Caco-2 (cell line): ENCODE measurements around the gene PGC. TPM values are rescaled to one million over a fixed set of nuclear protein-coding genes. Genes with fewer than 3 reads are reported as not detected.

Source experiments
- BruUV-seq: library from RNA; stranded (reverse); fragments of 400-500 nt; replicated peaks from 2 replicates; lab custom pipeline; 2021; lab: Mats Ljungman, UMichigan
- CTCF ChIA-PET: fragments of 300-600 bp; sonication (Branson Sonifier 250); formaldehyde crosslinking; loops from one replicate; lab custom pipeline; 2022; ENCODE audit warnings: antibody characterized with exemption; lab: Charles Lee
- POLR2A ChIA-PET: fragments of 300-600 bp; sonication (Branson Sonifier 250); formaldehyde crosslinking; loops from one replicate; lab custom pipeline; 2022; ENCODE audit warnings: antibody characterized with exemption; lab: Charles Lee
- DNase-seq, 2 experiments: peaks; one replicate each; pipeline versions ENCODE4 v3.0.0 to v3.0.0-alpha.2; 2020 to 2022
- H3K27me3 ChIP-seq: replicated peaks from 2 replicates; pipeline ENCODE4 v1.6.0; 2011; ENCODE audit warnings: low read length; ENCODE audit not compliant: control insufficient read depth, insufficient read depth
- H3K36me3 ChIP-seq: 2 replicates; pipeline ENCODE4 v1.5.1; 2011; ENCODE audit warnings: low read length; ENCODE audit not compliant: control insufficient read depth, insufficient read depth
- H3K4me1 ChIP-seq: fragments of 250-450 bp; sonication (Bioruptor Pico); 2 replicates; pipeline ENCODE4 v1.5.1; 2020; ENCODE audit warnings: mild to moderate bottlenecking
- H3K4me3 ChIP-seq: 2 replicates; pipeline ENCODE4 v1.5.1; 2011; ENCODE audit warnings: low read depth, mild to moderate bottlenecking, control low read depth, low read length
- H3K9me3 ChIP-seq: fragments of 250-450 bp; sonication (Bioruptor Pico); 2 replicates; pipeline ENCODE4 v1.5.1; 2020; ENCODE audit warnings: mild to moderate bottlenecking, moderate library complexity
- H3K27ac Mint-ChIP-seq: one replicate; pipeline ENCODE4 v1.8.0; 2022; ENCODE audit warnings: mixed read lengths; ENCODE audit not compliant: unreplicated experiment
- H3K27me3 Mint-ChIP-seq: one replicate; pipeline ENCODE4 v1.8.0; 2022; ENCODE audit warnings: mixed read lengths; ENCODE audit not compliant: insufficient read depth, unreplicated experiment
- H3K36me3 Mint-ChIP-seq: one replicate; pipeline ENCODE4 v1.8.0; 2022; ENCODE audit warnings: mild to moderate bottlenecking, mixed read lengths; ENCODE audit not compliant: insufficient read depth, unreplicated experiment
- H3K4me1 Mint-ChIP-seq: one replicate; pipeline ENCODE4 v1.8.0; 2022; ENCODE audit warnings: low read depth, mixed read lengths; ENCODE audit not compliant: unreplicated experiment
- H3K4me3 Mint-ChIP-seq: one replicate; pipeline ENCODE4 v1.8.0; 2022; ENCODE audit warnings: mild to moderate bottlenecking, moderate library complexity, mixed read lengths; ENCODE audit not compliant: unreplicated experiment
- H3K9me3 Mint-ChIP-seq: one replicate; pipeline ENCODE4 v1.8.0; 2022; ENCODE audit warnings: mixed read lengths; ENCODE audit not compliant: unreplicated experiment
- CTCF ChIP-seq, 2 experiments: fragments of 200-600 bp in 1 of 2; IDR thresholded peaks; 1 replicate in 1 of 2; 2 replicates in 1 of 2; pipeline versions ENCODE4 v1.5.1 to v1.8.0; 2011 to 2022; ENCODE audit warnings: antibody characterized with exemption in 1 of 2, control low read depth in 1 of 2, inconsistent platforms in 1 of 2, low read depth in 1 of 2, low read length in 1 of 2, mild to moderate bottlenecking in 1 of 2, moderate library complexity in 1 of 2; ENCODE audit not compliant: insufficient read depth in 1 of 2, severe bottlenecking in 1 of 2, unreplicated experiment in 1 of 2
- intact Hi-C: fragments of 100-400 bp; cut with micrococcal nuclease; formaldehyde crosslinking; loops from one replicate; pipeline ENCODE4 v1.10.0; 2022; ENCODE audit not compliant: unreplicated experiment
- total RNA-seq: library from RNA; stranded (reverse); gene quantifications from 2 replicates; pipeline ENCODE4 v1.2.3, GENCODE V29; 2022

Gene PGC
- total RNA-seq, 1 experiment from 2014 or later: 12.2 TPM

GRCh38 chr6:41791305-41791704 is 44.1 kb upstream of the PGC start:
- no peak overlapping the region for H3K4me3 ChIP-seq
- no peaks in the 10 kb centered on the region for H3K27me3 ChIP-seq
- intact Hi-C loops: no loop called here
- H3K9me3 ChIP-seq: no peaks in the 10 kb centered on the region
- Mint-ChIP-seq H3K27ac (no peak overlapping the region), H3K36me3 (peaks cover 56% of the 10 kb centered on the region), H3K9me3 (no peaks in the 10 kb centered on the region), H3K27me3 (no peaks in the 10 kb centered on the region), H3K4me3 (no peak overlapping the region), H3K4me1 (no peaks in the 10 kb centered on the region)
- BruUV-seq: no TSS peak
- peaks cover 2% of the 10 kb centered on the region for H3K36me3 ChIP-seq
- POLR2A ChIA-PET: no interaction called here
- TF ChIP-seq CTCF (IDR thresholded peaks at IDR 0.05; ENCODE audit: insufficient read depth in 1 of 2, low read depth in 1 of 2, low read length in 1 of 2, severe bottlenecking in 1 of 2, unreplicated experiment in 1 of 2): no peak
- DNase-seq: no peak
- no peaks in the 10 kb centered on the region for H3K4me1 ChIP-seq
- CTCF ChIA-PET: no interaction called here

GRCh38 chr6:41790045-41790444 is 42.8 kb upstream of the PGC start:
- BruUV-seq: no TSS peak

GRCh38 chr6:41789390-41789724 is 42.2 kb upstream of the PGC start:
- peaks cover 2% of the 10 kb centered on the region for H3K36me3 ChIP-seq
- H3K27ac Mint-ChIP-seq: peak overlapping the region; percentile 53
- TF ChIP-seq CTCF (IDR thresholded peaks at IDR 0.05; ENCODE audit: insufficient read depth in 1 of 2, low read depth in 1 of 2, low read length in 1 of 2, severe bottlenecking in 1 of 2, unreplicated experiment in 1 of 2): no peak
- intact Hi-C loops: loop anchor here (5.0 kb wide), 1 partner anchor 58 kb away; no protein-coding TSS in a partner anchor
- H3K9me3 ChIP-seq: no peaks in the 10 kb centered on the region
- peak overlapping the region; percentile 89 for H3K4me3 Mint-ChIP-seq
- no peaks in the 10 kb centered on the region for H3K27me3 ChIP-seq
- DNase-seq: no peak
- peaks cover 51% of the 10 kb centered on the region for H3K36me3 Mint-ChIP-seq
- peaks cover 7% of the 10 kb centered on the region; the same call in 1 of the 2 replicates for H3K4me1 ChIP-seq
- peaks cover 6% of the 10 kb centered on the region for H3K4me1 Mint-ChIP-seq
- no peaks in the 10 kb centered on the region for H3K9me3 Mint-ChIP-seq
- H3K27me3 Mint-ChIP-seq: no peaks in the 10 kb centered on the region
- no peak overlapping the region for H3K4me3 ChIP-seq
- BruUV-seq: TSS peak; percentile 56
- POLR2A ChIA-PET: no interaction called here
- CTCF ChIA-PET: no interaction called here

More at GRCh38 chr6:41790045-41790444, 42.8 kb upstream of the PGC start:
- H3K4me3 Mint-ChIP-seq: no peak overlapping the region
- H3K9me3 Mint-ChIP-seq: no peaks in the 10 kb centered on the region
- Histone ChIP-seq H3K27me3 (no peaks in the 10 kb centered on the region), H3K4me3 (no peak overlapping the region), H3K9me3 (no peaks in the 10 kb centered on the region), H3K36me3 (peaks cover 2% of the 10 kb centered on the region), H3K4me1 (peaks cover 4% of the 10 kb centered on the region; the same call in 1 of the 2 replicates)
- ChIA-PET CTCF (no interaction called here), POLR2A (no interaction called here)
- intact Hi-C loops: no loop called here
- no peaks in the 10 kb centered on the region for H3K27me3 Mint-ChIP-seq
- H3K27ac Mint-ChIP-seq: no peak overlapping the region
- DNase-seq: no peak
- H3K4me1 Mint-ChIP-seq: no peaks in the 10 kb centered on the region
- no peak for TF ChIP-seq CTCF (IDR thresholded peaks at IDR 0.05; ENCODE audit: insufficient read depth in 1 of 2, low read depth in 1 of 2, low read length in 1 of 2, severe bottlenecking in 1 of 2, unreplicated experiment in 1 of 2)
- H3K36me3 Mint-ChIP-seq: peaks cover 51% of the 10 kb centered on the region
